DND-41 (cell line): Measurements from ENCODE around the gene IBSP.

Experiments
- ATAC-seq: fragments of 200-7000 bp; cut with Tn5 transposase; 3 replicates; pipeline ENCODE4 v1.9.1; 2021; ENCODE audit warnings: low read depth; ENCODE audit not compliant: insufficient read depth
- DNase-seq: peaks from one replicate; pipeline ENCODE4 v3.0.0-alpha.2; 2020
- H2AFZ ChIP-seq: 2 replicates; pipeline ENCODE4 v1.6.0; 2012; ENCODE audit warnings: low read depth, low read length
- H3K27ac ChIP-seq: 2 replicates; pipeline ENCODE4 v1.5.1; 2012; ENCODE audit warnings: low read length, inconsistent platforms
- H3K27me3 ChIP-seq: fragments of 200-600 bp; sonication (generic); 2 replicates; pipeline ENCODE4 v1.6.0; 2012; ENCODE audit warnings: low read length, mild to moderate bottlenecking, inconsistent platforms; ENCODE audit not compliant: insufficient read depth, poor library complexity
- H3K36me3 ChIP-seq: 2 replicates; pipeline ENCODE4 v1.5.1; 2012; ENCODE audit warnings: low read length, inconsistent platforms; ENCODE audit not compliant: insufficient read depth
- H3K4me1 ChIP-seq: 2 replicates; pipeline ENCODE4 v1.5.1; 2012; ENCODE audit warnings: mild to moderate bottlenecking, low read length; ENCODE audit not compliant: insufficient read depth
- H3K4me2 ChIP-seq: 2 replicates; pipeline ENCODE4 v1.6.0; 2012; ENCODE audit warnings: mild to moderate bottlenecking, moderate library complexity, low read length, inconsistent platforms; ENCODE audit not compliant: insufficient read depth
- H3K4me3 ChIP-seq, 2 experiments: fragments of 200-600 bp in 1 of 2; shearing (Covaris generic) in 1 of 2; 2 replicates each; pipeline ENCODE4 v1.5.1; 2012 to 2016; ENCODE audit warnings: inconsistent platforms in 2 of 2, low read length in 2 of 2, mild to moderate bottlenecking in 2 of 2, low read depth in 1 of 2, moderate library complexity in 1 of 2
- H3K79me2 ChIP-seq: 2 replicates; pipeline ENCODE4 v1.6.0; 2012; ENCODE audit warnings: low read length, inconsistent platforms; ENCODE audit not compliant: insufficient read depth
- H3K9ac ChIP-seq: 2 replicates; pipeline ENCODE4 v1.6.0; 2012; ENCODE audit warnings: low read depth, mild to moderate bottlenecking, inconsistent platforms, low read length, moderate library complexity
- H3K9me3 ChIP-seq: 2 replicates; pipeline ENCODE4 v1.5.1; 2012; ENCODE audit warnings: low read length, moderate library complexity, mild to moderate bottlenecking, inconsistent platforms; ENCODE audit not compliant: insufficient read depth, severe bottlenecking
- H4K20me1 ChIP-seq: 2 replicates; pipeline ENCODE4 v1.6.0; 2012; ENCODE audit warnings: low read length; ENCODE audit not compliant: insufficient read depth
- EZH2 ChIP-seq: IDR thresholded peaks from 3 replicates; pipeline ENCODE4 v1.6.1; 2012; ENCODE audit warnings: borderline replicate concordance, low read depth, mild to moderate bottlenecking, moderate library complexity, low read length, inconsistent platforms; ENCODE audit not compliant: severe bottlenecking
- TF ChIP-seq, protein P1 (sequence below): IDR thresholded peaks from 2 replicates; pipeline ENCODE4 v1.5.1; 2012; ENCODE audit warnings: borderline replicate concordance, low read length, moderate library complexity, mild to moderate bottlenecking; ENCODE audit not compliant: poor library complexity, severe bottlenecking; ENCODE audit errors: extremely low read depth

IBSP gene

DNA sequence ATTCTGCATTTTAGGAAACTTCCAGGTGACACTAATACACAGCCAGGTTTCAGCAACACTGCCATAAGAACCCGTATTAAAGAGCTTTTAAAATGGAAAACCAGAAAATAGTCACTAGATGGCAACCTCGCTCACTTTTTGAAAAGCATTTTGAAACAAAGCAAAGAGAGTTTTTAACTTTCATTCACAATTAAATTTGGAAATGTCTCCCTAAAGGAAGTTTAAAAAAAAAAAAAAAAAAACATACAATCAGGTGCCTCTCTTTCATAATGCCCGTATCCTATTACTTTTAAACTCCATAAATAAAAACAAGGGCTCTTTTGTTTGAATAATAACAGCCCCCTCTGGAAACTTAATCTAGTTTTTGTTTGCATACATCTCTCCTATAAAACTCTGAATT lies 53.8 kb downstream of the IBSP start:
- H3K36me3 ChIP-seq = no peaks in the 10 kb centered on the region
- no peak overlapping the region for H2AFZ ChIP-seq
- H3K4me1 ChIP-seq = no peaks in the 10 kb centered on the region
- no peak overlapping the region for H3K27ac ChIP-seq
- H3K4me3 ChIP-seq = no peak overlapping the region
- H3K9me3 ChIP-seq = no peaks in the 10 kb centered on the region
- no peak overlapping the region for H3K4me2 ChIP-seq
- H3K27me3 ChIP-seq = peaks cover 3% of the 10 kb centered on the region
- H3K9ac ChIP-seq = no peak overlapping the region
- no peaks in the 10 kb centered on the region for H3K79me2 ChIP-seq
- ATAC-seq = 0 out of 3 replicates have a peak, but pooled peaks have one; percentile 38
- TF ChIP-seq EZH2 = no peak
- TF ChIP-seq, protein P1, sequence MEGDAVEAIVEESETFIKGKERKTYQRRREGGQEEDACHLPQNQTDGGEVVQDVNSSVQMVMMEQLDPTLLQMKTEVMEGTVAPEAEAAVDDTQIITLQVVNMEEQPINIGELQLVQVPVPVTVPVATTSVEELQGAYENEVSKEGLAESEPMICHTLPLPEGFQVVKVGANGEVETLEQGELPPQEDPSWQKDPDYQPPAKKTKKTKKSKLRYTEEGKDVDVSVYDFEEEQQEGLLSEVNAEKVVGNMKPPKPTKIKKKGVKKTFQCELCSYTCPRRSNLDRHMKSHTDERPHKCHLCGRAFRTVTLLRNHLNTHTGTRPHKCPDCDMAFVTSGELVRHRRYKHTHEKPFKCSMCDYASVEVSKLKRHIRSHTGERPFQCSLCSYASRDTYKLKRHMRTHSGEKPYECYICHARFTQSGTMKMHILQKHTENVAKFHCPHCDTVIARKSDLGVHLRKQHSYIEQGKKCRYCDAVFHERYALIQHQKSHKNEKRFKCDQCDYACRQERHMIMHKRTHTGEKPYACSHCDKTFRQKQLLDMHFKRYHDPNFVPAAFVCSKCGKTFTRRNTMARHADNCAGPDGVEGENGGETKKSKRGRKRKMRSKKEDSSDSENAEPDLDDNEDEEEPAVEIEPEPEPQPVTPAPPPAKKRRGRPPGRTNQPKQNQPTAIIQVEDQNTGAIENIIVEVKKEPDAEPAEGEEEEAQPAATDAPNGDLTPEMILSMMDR = peak; percentile 61
- no peak for DNase-seq
- H4K20me1 ChIP-seq = no peaks in the 10 kb centered on the region

DNA sequence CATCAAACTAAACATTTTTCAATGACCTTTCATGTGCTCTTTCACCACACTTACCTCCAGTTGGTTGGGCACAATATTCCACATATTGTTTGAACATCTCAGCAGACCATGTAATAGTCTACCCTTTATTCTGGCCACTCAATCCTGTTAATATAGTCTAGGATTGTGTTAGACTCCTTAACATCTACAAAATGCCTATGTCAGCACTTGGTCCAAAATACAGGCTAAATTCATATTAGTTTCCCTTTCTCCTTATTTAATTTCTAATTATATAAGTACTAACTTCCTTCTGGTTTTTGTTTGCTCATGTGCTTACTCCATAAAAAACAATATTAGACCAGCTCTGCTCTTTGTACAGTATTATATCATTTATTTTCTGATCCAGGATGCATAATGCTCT lies 54.5 kb downstream of the IBSP start:
- Histone ChIP-seq H3K27me3 (peaks cover 3% of the 10 kb centered on the region), H3K4me3 (no peak overlapping the region), H3K36me3 (no peaks in the 10 kb centered on the region), H3K9me3 (no peaks in the 10 kb centered on the region), H3K4me2 (no peak overlapping the region), H3K27ac (no peak overlapping the region), H3K79me2 (no peaks in the 10 kb centered on the region), H3K4me1 (no peaks in the 10 kb centered on the region), H4K20me1 (no peaks in the 10 kb centered on the region), H2AFZ (no peak overlapping the region), H3K9ac (no peak overlapping the region)
- TF ChIP-seq EZH2 = no peak
- TF ChIP-seq, protein P1 = no peak
- no peak for ATAC-seq
- DNase-seq = no peak

DNA sequence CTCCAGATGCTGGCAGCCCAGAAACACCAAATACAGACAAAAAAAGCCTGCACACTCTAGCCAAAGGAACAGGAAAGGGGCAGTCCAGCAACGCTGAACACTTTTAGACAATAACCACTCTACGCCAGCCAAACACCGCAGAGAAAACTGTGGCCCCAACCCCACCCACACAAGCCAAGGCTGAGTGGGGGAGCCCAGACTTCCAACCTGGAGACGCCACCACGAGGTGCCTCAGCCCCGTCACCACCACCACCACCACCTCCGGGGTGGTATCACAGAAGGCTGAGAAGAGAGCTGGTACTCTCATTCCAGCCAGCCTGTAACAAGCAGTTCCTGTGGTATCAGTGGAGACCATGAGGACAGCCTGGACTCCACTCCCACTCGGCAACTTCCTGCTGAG lies 56.2 kb downstream of the IBSP start:
- Histone ChIP-seq H3K4me2 (no peak overlapping the region), H3K27me3 (peaks cover 3% of the 10 kb centered on the region), H2AFZ (no peak overlapping the region), H4K20me1 (no peaks in the 10 kb centered on the region), H3K9ac (no peak overlapping the region), H3K9me3 (no peaks in the 10 kb centered on the region), H3K36me3 (no peaks in the 10 kb centered on the region), H3K27ac (no peak overlapping the region), H3K79me2 (no peaks in the 10 kb centered on the region), H3K4me1 (no peaks in the 10 kb centered on the region), H3K4me3 (no peak overlapping the region)
- TF ChIP-seq EZH2 = no peak
- TF ChIP-seq, protein P1 = no peak
- DNase-seq (no peak), ATAC-seq (no peak)

DNA sequence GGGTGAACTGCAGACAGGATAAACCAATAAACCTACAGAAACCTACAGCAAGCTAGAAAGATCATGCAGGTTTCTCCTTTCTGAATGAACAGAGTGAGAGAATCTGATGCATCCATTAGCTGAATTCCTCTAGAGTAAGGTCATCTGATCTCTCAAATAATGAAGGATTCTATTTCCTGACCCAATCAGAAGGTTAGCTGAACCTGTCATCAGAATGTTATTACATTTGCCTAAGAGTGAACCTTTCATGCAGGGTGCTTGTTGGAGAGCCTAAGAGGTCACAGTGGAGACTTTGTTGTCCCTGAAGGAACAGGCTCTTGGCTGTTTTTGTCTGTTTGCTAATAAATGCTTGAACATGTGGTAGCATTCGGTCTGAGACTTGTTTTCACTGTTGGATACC lies 57.5 kb downstream of the IBSP start:
- ATAC-seq = no peak
- Histone ChIP-seq H3K36me3 (no peaks in the 10 kb centered on the region), H3K9ac (no peak overlapping the region), H2AFZ (no peak overlapping the region), H3K79me2 (no peaks in the 10 kb centered on the region), H4K20me1 (no peaks in the 10 kb centered on the region), H3K27ac (no peak overlapping the region), H3K4me3 (no peak overlapping the region), H3K9me3 (no peaks in the 10 kb centered on the region), H3K4me1 (no peaks in the 10 kb centered on the region), H3K4me2 (no peak overlapping the region), H3K27me3 (peaks cover 3% of the 10 kb centered on the region)
- TF ChIP-seq, protein P1 = no peak
- TF ChIP-seq EZH2 = no peak
- DNase-seq = no peak
